HG03060 (cell line): ENCODE measurements around the gene LOXL3.

Source experiments
- ATAC-seq: cut with Tn5 transposase; IDR thresholded peaks from one replicate; pipeline ENCODE4 v1.9.1; 2021; ENCODE audit warnings: low read depth, moderate number of reproducible peaks; ENCODE audit not compliant: unreplicated experiment

The LOXL3 gene, protein sequence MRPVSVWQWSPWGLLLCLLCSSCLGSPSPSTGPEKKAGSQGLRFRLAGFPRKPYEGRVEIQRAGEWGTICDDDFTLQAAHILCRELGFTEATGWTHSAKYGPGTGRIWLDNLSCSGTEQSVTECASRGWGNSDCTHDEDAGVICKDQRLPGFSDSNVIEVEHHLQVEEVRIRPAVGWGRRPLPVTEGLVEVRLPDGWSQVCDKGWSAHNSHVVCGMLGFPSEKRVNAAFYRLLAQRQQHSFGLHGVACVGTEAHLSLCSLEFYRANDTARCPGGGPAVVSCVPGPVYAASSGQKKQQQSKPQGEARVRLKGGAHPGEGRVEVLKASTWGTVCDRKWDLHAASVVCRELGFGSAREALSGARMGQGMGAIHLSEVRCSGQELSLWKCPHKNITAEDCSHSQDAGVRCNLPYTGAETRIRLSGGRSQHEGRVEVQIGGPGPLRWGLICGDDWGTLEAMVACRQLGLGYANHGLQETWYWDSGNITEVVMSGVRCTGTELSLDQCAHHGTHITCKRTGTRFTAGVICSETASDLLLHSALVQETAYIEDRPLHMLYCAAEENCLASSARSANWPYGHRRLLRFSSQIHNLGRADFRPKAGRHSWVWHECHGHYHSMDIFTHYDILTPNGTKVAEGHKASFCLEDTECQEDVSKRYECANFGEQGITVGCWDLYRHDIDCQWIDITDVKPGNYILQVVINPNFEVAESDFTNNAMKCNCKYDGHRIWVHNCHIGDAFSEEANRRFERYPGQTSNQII

DNA sequence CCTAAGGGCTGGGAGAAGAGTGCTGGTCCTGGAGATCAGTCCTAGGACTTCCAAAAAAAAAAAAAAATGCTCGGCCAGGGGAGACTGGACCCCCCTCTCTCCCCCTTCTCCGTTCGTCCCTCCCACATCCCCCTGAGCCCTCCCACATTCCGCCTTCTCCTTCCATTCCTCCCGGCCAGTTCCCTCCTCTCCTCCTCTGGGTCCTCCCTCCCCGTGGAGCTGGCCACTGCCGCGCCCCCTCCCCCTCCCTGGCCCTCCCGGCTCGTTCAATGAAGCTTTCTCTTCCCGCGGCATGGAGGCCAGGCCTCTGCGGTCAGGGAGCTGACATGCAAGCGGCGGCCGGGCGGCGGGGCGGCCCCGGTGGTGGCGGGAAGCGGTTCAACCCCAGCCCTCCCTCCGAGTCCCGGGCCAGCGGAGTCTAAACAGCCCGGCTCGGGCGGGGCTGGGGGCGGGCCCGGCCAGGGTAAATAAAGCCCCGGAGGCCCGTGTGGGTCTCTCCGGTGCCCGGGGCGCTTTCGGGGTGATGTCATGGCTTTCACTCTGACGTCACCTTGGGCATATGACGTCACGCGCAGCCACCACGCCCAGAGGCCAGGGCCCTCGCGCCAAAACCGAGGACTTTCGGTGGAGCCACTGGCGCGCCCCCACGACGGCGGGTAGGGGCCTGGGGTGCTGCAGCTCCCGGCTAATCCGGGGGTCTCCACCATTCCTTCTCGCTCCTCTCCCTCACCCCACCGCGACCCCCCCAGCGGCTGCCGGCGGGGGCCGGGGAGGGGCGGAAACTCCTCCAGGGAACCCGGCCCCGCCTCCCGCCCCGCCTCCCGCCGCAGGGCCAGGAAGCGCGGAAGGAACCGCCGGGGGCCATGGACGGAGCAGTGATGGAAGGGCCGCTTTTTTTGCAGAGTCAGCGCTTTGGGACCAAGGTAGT, at the start of gene LOXL3, which contains the start of gene DOK1:
TSS of gene LOXL3 (minus strand) at position 51 of the 928 bp plus-strand sequence. CDS start 1,308 bp downstream, outside the sequence.
TSS of gene DOK1 (plus strand) at position 829 of the 928 bp plus-strand sequence. CDS start at position 864, 35 bp downstream.
- ATAC-seq, result no peak

DNA sequence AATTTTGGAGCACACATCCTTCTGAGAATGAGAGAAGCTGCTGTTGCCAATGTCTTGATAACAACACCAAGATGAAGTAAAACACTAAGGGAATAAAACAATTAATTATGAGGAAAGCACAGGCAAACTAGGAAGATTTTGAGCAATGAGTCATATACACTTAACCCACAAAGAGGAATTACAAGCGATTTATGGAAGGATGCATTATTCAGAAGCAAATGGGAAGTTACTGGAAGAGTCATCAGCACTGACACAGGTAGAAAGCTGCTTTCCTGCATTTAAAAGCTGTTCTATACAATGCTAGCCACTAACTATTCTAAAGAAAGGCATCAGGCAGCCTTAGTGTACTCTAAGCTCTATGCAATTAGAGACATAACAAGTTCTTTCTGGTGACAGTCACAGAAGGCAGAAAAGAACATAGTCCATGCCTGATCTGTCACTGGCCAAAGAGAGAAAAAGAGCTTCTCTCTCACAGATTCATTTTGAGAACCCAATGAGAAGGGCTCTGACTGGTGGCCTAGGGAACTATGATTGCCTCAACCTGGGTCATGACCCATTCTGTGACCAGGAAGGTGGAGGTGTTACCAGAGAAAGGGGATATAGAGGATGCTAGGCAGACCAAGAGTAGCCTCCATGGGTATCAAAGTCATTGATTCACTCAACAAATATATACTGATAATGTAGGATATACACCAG, 49.0 kb upstream of the LOXL3 start:
- ATAC-seq, result no peak

DNA sequence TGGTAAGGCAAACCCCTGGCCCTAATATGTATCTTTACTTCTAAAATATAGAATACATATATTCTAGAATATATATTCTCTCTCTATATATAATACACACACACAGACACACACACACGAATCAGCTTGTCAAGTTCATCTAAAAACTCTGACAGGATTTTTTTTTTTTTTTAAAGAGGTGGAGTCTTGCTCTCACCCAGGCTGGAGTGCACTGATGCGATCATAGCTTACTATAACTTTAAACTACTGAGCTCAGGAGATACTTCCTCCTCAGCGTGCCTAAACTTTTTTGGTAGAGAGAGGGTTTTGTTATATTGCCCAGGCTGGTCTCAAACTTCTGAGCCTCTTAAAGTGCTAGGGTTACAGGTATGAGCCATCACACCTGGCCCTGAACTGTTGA, 45.9 kb upstream of the LOXL3 start:
- ATAC-seq, result no peak

DNA sequence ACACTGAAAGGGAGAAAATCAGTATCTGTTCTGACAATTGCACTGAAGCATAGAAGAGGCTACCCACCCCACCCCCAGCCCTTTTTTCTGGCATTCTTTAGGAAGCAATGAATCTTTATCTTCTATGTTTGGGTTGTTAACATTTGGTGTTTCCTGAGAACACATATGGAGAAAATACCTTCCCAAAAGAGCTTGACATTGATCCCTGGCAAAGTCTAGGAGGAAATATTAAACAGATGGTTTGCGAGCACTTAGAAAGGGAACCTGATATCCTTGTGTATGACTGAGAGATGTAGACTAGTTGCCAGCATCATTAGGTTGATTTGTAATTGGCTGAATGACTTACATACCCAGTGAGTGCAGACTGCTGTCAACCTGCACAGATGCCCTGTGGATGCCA, 43.7 kb upstream of the LOXL3 start:
- ATAC-seq, result no peak

DNA sequence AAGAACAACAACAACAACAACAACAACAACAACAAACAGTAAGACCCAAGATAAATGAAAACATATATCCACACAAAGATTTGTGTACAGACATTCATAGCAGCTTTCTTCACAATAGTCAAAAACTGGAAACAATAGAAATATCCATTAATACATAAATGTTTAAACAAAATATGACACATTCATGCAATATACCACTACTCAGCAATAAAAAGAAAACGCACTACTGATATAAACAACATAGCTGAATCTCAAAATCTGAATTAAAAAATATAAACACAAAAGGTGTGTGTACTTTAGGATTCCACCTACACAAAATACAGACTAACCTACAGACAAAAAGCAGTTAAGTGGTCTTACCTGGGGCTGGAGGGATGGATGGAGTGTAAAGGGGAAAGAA, 42.8 kb upstream of the LOXL3 start:
- ATAC-seq, result no peak

DNA sequence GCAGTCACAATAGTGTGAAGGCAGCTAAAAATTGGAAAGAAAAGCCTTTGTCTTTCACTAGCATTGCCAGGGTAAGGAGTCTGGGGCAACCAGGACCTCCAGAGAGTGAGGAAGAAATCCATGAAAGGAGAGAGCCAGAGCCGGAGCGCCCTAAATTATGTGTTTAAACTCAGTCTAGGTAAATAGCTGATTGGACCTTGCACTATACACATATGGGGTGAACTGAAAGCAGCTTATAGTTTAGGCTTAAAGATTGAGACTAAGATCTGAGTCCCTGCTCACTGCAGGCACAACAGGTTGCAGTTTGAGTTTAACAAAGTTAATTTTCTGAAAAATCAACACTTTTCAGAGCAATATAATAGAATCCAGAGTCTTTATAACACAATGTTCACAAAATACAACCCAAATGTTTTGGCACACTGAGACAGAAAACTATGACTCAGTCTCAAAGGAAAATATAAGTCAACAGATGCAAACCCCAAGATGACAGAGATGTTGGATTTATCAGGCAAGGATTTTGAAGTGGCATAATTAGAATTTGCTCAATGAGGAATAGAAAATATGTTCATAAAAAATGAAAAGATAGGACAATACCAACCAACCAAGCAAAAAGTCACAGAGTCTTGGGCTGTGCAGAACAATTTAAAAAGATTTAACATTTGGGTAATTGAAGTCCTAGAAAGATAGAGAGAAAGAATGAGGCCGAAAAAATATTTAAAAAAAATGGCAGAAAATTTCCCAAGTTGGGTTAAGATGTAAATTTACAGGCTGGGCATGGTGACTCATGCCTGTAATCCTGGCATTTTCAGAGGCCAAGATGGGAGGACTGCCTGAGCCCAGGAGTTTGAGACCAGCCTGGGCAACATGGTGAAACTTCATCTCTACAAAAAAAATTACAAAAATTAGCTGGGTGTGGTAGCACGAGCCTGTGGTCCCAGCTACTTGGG, 40.4 kb upstream of the LOXL3 start:
- ATAC-seq, result no peak

DNA sequence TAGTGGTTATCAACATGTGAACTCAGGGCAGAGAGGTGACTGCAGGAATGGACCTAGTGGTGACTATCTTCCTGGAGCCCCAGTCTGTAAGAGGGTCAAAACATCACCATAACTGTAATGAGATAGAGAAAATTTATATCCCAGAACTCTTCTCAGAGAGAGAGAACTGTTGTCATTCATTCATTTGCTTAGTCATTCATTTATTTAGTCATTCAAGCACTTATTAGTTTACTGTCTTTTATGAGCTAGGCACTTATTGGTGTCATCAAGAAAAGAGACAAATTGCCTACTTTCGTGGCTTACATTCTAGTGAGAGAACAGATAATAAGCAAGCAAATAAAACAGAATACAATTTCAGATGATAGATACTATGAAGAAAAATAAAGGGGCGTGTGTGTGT, 34.9 kb upstream of the LOXL3 start:
- ATAC-seq, result no peak

DNA sequence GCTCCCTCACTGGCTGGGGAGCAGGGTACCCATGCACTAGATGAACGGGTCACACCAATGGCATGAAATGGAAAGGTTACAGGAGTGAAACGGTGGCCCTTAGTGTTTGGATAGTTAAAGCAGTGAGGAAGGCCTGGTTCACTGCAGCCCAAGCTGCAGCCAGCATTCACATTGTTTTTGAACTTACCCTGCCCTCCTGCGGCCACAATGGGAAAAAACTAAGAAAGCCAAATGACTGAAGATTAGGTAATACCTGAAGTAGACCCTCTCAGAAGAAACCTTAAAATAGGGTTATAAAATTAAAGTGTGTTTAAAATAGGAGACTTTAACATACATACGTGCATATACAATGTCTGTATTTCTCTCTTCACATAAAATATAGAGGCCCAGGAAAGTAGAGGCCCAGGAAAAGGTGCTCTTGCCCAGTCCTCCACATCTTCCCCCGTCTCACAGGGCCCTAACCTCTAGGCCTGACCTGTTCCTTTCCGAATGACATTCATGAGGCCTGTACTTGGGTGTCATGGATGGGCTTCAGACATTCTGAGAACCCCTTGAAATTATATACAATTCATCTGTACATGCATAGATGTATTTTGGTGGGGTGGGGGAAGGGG, 34.0 kb upstream of the LOXL3 start:
- peak; percentile 39 for ATAC-seq

DNA sequence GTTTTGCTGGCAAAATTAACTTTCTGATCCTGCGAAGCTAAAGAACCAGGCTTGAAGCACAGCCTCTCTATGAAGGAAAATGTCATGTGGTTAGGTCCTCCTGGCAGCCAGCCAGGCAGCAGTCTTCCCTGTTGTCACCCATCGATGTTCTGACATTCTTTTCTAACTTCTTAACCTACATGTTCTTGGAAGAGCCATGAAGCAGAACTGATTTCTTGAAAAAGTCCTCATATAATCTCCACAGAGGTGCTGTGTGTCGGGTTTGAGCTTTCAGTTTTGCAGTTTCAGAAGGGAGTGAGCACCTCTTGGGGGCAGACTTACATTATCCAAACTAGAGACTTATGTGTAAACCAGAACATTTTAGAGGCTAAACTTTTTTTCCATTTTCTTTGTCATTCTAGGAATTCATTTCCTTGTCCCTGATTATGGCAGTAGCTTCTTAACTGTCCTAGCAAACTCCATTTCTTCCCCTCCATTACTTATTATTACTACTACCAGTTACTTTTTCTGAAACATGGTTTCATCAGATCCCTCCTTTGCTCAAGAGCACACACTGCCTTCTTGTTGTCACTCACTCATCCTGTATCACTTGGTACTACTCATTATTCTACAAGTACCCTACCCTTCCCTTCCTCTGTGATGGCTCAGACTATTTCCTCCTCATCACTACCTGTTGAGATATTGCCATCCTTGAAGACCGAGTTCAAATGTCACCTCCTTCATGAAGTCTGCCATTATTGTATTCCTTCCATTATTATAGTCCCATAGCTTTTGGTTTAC, 31.9 kb upstream of the LOXL3 start:
- ATAC-seq, result no peak

DNA sequence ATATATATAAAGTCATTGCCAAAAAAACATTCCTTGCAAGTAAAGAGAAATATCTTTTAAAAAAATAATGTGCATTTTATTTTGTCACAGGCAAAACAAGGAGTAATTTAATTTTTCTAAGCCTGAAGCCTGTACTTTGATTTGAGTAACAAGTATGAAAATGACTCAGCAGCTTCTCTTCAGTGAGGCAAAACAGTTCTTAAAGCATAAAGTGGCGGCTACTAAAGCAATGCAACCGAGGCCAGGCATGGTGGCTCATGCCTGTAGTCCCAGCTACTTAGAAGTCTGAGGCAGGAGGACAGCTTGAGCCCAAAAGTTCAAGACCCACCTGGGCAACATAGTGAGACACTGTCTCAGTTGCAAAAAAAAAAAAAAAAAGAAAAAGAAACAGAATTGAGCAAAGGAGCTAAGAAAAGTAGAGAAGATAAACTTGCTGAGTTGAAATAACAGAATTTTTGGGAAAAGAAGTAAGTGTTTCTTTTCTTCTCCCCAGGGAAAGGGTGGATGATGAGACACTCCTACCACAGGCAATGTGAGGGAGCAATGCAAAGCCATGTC, 30.4 kb upstream of the LOXL3 start:
- ATAC-seq, result no peak

DNA sequence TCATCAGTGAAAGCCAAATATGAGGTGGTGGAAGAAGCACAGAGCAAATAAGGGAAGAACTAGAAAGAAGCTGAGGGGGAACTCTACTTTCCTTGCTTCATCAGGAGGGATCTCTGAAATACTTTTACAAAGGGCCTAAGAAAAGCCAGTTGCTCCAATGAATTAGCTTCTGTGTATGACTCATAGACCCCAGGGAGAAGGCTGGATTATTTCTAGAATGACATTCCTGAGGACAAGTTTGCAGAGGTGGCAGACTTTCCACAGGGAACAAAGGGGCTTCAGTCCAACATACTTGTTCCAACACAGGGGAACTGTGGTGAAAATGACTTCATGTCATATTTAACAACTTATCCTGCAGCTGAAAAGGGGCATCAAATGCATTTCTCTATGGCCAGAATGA, 29.8 kb upstream of the LOXL3 start:
- no peak for ATAC-seq

DNA sequence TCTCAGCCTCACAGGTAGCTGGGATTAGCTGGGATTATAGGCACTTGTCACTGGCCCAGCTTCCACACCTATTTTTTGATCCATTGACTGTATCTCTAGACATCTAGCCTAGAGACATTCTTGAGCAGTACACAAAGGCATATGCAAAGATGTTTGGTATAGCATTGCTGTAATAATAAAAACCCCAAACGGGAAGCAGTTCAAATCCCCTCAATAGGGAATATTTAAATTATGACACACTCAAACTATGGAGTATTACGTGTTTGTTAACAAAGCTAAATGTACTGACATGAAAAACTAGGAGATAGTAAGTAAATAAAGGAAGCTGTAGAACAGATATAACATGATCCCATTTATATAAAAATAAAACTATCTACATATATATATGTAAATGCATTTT, 28.4 kb upstream of the LOXL3 start:
- ATAC-seq, result no peak

DNA sequence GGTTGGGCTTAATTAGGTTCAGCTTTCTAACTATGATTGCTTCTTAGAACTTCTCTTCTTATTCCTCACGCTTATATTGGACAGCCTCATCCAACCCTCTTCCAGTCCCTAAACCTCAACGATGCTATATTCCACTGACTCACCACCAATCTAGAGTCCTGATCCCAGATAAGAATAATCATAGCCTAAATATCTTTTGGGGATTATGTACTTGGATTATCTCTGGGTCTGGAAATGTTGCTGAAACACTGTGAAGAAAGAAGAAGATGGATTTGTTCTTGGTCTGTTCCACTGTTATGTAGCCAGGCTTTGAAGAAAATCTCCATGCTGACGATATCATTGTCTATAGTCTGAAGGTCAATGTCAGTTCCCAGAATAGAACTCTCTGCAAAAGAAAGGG, 27.7 kb upstream of the LOXL3 start:
- ATAC-seq, result no peak

DNA sequence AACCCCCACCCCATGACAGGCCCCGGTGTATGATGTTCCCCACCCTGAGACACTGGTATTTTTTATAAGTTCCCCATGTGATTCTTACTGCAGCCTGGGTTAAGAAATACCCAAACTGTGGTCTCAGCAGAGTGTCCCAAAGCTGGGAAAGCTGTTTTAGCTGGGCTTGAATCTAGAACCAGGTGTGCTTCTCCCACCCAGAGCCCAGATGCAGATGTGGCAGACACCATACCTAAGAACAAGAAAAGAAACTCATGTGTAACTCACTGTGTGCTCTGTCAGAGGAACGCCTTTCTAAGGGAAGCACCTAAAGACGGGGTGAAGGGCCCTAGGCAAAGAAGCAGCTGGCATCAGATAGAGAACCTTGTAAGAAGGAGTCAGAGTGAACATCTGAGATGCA, 24.7 kb upstream of the LOXL3 start:
- no peak for ATAC-seq

DNA sequence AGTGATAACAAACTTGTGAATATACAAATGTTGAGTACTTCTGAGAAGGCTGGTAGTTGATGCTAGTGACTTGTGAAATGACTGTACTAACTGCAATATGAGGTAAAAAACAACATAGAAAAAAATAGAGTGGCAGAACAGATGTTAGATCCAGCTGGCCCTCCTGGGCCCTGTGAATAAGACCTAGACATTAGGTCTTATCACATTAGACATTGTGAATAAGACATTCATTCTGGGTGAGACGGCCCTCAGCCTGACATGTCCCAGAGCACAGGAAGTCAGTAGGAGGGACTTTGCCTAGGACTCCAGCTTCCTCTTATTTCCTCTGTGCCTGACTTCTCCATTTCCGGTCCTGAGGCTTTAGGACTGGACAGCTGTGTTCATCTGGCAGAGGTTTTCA, 23.7 kb upstream of the LOXL3 start:
- no peak for ATAC-seq

DNA sequence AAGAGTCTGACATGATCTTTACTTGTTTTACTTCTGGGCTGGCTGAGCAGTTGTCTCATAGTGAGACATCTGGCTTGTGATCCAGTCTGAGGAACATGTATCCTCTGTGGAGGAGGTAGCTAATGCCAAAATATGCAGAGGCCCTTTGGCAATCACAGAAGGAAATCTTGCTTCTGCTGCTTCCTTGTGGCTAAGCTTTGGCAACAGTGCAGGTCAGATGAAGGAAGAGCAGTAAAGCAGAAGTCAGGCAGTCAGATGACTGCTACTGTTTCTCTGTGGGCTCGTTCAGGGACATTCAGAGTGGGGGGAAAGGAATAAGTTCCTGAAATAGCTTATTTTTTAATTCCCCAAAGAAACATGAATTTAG, 23.1 kb upstream of the LOXL3 start:
- ATAC-seq, result no peak

DNA sequence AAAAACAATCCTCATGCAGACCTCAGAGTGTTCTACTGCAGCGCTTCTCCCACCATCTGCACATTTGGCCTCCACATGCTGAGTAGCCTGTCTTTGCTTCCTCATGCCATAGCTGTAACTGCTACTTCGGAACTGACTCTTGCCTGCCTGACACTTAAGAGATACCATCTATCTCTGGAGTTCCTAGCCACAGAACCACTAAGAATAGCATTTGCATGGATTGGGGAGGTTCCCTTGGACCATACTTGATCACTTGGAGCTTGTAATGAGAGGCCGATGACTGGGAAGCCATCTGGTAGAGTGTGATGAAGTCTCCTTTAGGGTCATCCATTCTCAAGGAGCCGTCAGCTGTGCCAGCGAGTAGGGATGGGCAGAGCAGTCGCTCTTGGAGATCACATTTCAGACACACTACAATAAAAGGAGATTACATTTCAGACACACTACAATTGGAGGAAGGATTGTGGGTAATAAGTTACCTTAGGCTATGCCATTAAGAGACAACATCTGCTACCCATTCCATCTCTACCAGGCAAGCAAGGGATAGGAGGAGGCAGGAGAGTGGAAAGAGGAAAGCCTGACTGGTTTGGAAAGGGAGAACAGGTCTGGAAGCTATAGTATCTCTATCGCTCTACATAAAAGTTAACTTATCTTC, 22.6 kb upstream of the LOXL3 start:
- ATAC-seq, result no peak
